ENCODE results near the gene CHST3.

The CHST3 gene

GRCh38 chr10:72011468-72011867 lies 47.3 kb downstream of the CHST3 start:
- Histone ChIP-seq H3K79me2 (ENCODE audit: insufficient read depth, low read depth) (no peaks in the 10 kb centered on the region), H3K4me3 (IDR thresholded peaks at IDR 0.05; ENCODE audit: insufficient read depth, low read depth, low read length) (no peak overlapping the region), H3K4me2 (no peak overlapping the region), H3K27me3 (ENCODE audit: insufficient read depth, low read depth) (no peaks in the 10 kb centered on the region; the same call in 1 of the 2 replicates), H3K27ac (no peak overlapping the region), H3K4me1 (ENCODE audit: low read depth, poor library complexity, severe bottlenecking) (no peaks in the 10 kb centered on the region), H2AFZ (ENCODE audit: low read depth) (no peak overlapping the region), H4K20me1 (ENCODE audit: insufficient read depth) (no peaks in the 10 kb centered on the region), H3K9ac (no peak overlapping the region), H3K36me3 (ENCODE audit: insufficient read depth) (no peaks in the 10 kb centered on the region)
- no peak for TF ChIP-seq CTCF (conservative IDR thresholded peaks at IDR 0.05; ENCODE audit: low read depth, low read length)

GRCh38 chr10:72011976-72012512 lies 47.8 kb downstream of the CHST3 start:
- Histone ChIP-seq H3K27ac (no peak overlapping the region), H3K4me3 (IDR thresholded peaks at IDR 0.05; ENCODE audit: insufficient read depth, low read depth, low read length) (no peak overlapping the region), H3K4me1 (ENCODE audit: low read depth, poor library complexity, severe bottlenecking) (no peaks in the 10 kb centered on the region), H3K36me3 (ENCODE audit: insufficient read depth) (no peaks in the 10 kb centered on the region), H2AFZ (ENCODE audit: low read depth) (no peak overlapping the region), H4K20me1 (ENCODE audit: insufficient read depth) (no peaks in the 10 kb centered on the region), H3K27me3 (ENCODE audit: insufficient read depth, low read depth) (no peaks in the 10 kb centered on the region; the same call in 1 of the 2 replicates), H3K79me2 (ENCODE audit: insufficient read depth, low read depth) (no peaks in the 10 kb centered on the region), H3K9ac (no peak overlapping the region), H3K4me2 (no peak overlapping the region)
- TF ChIP-seq CTCF (conservative IDR thresholded peaks at IDR 0.05; ENCODE audit: low read depth, low read length): no peak

- H3K4me2 ChIP-seq: no peak overlapping the region
- H3K9ac ChIP-seq: no peak overlapping the region
- TF ChIP-seq CTCF (conservative IDR thresholded peaks at IDR 0.05; ENCODE audit: low read depth, low read length): no peak
- H3K4me3 ChIP-seq (IDR thresholded peaks at IDR 0.05; ENCODE audit: insufficient read depth, low read depth, low read length): no peak overlapping the region
- no peaks in the 10 kb centered on the region; the same call in 1 of the 2 replicates for H3K27me3 ChIP-seq (ENCODE audit: insufficient read depth, low read depth)
- H3K79me2 ChIP-seq (ENCODE audit: insufficient read depth, low read depth): no peaks in the 10 kb centered on the region
- no peaks in the 10 kb centered on the region for H3K36me3 ChIP-seq (ENCODE audit: insufficient read depth)
- H2AFZ ChIP-seq (ENCODE audit: low read depth): no peak overlapping the region
- H4K20me1 ChIP-seq (ENCODE audit: insufficient read depth): no peaks in the 10 kb centered on the region
- no peak overlapping the region for H3K27ac ChIP-seq
- H3K4me1 ChIP-seq (ENCODE audit: low read depth, poor library complexity, severe bottlenecking): no peaks in the 10 kb centered on the region
Observed at GRCh38 chr10:72012796-72013195, 48.6 kb downstream of the CHST3 start.

- Histone ChIP-seq H3K27ac (no peak overlapping the region), H4K20me1 (ENCODE audit: insufficient read depth) (no peaks in the 10 kb centered on the region), H3K27me3 (ENCODE audit: insufficient read depth, low read depth) (no peaks in the 10 kb centered on the region; the same call in 1 of the 2 replicates), H3K9ac (no peak overlapping the region), H2AFZ (ENCODE audit: low read depth) (no peak overlapping the region), H3K36me3 (ENCODE audit: insufficient read depth) (no peaks in the 10 kb centered on the region), H3K4me3 (IDR thresholded peaks at IDR 0.05; ENCODE audit: insufficient read depth, low read depth, low read length) (no peak overlapping the region), H3K4me2 (no peak overlapping the region), H3K4me1 (ENCODE audit: low read depth, poor library complexity, severe bottlenecking) (no peaks in the 10 kb centered on the region), H3K79me2 (ENCODE audit: insufficient read depth, low read depth) (no peaks in the 10 kb centered on the region)
- no peak for TF ChIP-seq CTCF (conservative IDR thresholded peaks at IDR 0.05; ENCODE audit: low read depth, low read length)
Observed at GRCh38 chr10:72013202-72013945, 49.2 kb downstream of the CHST3 start.
